ENCODE measurements around the gene ST14.

ST14 gene

GRCh38 chr11:130137999-130138398 is 21.6 kb upstream of the ST14 start:
- no peak for DNase-seq

DNA sequence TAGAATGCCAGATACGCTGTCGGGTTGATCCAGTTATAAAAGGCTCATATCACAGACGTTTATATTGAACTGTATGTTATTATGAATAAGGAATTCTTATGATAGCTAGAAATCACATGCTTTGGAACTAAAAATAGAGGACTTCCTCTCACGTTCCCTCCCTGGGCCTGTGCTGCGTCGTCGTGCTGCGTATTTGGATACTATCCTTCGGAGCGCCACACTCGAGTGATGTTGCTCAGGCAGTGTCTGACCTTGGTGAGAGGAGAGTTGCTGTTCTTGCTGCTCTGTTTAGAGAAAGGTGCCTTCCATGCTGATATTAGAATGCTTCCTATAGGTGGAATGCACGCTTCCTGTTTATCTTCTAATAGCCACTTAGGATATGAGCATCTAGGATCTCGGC is 20.2 kb upstream of the ST14 start:
- no peak for DNase-seq

DNA sequence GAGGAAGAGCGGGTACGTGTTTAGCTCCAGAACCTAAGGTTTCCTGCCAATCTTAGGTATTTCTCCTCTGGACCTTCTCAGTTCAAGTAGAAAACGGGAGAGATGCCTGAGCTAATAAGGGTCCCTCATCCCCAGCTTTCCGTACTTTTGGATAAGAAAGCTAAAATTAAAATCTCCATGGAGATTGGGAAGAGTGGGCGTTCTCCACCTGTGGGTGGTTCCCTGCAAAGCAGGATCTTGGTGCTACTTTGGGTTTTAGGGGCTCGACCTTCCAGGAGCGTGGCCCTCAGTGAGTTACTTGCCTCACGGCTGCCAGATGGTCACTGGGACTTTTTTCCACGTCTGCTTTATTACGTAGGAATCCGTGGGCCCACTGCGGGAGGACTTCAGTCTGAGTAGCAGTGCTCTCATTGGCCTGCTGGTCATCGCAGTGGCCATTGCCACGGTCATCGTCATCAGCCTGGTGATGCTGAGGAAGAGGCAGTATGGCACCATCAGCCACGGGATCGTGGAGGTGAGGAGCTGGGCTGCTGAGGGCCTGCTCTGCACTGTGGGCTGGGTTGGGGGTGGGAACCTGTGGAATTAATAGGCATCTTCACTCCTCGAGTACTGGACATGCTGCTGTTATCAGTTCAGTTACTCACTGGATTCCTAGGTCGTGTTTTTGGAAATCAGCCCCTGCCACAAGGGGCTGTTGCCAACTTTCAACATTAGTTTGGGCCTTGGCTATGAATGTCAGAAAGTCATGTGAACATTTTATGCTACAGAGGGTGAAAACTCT is 17.8 kb upstream of the ST14 start:
- DNase-seq: no peak

- no peak for DNase-seq
Measured at GRCh38 chr11:130144141-130144540, 15.4 kb upstream of the ST14 start.

GRCh38 chr11:130144861-130145281 is 14.7 kb upstream of the ST14 start:
- DNase-seq: no peak

GRCh38 chr11:130145311-130145812 is 14.2 kb upstream of the ST14 start:
- DNase-seq: no peak

DNA sequence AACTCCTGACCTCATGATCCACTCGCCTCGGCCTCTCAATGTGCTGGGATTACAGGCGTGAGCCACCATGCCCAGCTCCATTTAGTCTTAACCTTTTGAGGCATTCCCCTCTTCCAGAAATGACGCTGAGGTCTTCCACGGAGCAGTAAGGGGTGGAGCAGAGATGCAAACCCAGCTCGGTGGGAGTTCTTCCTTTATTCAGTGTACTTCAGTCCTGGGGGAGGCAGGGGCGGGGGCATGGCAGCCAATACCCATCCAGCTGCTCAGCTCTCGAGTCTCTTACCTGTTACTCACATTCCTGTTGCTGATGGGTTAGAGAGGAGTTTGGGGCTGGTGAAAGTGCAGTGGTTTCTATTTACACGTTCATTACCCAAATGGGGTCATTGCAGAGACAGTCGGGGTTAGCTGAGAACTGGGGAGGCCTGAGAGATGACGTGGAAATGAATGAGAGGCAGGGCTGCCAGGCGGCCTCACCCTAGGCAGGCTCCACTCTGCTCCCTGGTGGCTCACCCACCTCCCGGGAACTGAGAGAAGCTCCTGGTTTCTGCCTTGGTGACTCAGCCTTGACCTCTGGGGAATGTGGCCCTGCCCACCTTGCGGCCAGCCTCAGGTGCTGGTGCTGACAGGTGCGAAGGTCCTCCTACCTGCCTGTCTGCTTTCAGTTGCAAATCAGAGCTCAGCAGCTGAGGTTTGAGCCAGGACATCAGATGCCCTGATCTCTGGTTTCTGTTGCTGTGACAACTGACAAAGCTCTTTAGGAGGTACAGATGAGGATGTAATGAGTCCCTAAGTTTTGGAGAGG is 13.4 kb upstream of the ST14 start:
- DNase-seq: no peak

DNA sequence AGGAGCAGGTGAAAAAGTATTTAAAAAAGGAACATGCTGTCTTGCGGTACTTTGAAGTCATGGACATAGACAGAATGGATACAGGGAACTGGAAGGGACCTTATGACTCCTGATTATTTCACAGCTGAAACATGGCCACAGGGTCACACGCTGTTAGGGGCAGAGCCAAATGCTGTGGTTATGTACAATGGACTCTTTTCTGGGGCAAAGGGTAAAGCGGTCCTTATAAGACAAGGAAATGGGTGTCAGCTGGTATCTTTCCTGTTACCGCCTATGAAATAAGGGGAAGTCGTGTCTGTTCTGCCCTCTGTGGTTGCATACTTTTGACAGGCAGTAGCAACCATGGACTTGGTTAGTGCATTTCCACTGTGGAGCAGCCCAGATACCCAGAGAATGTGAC is 12.8 kb upstream of the ST14 start:
- peak; percentile 100 for DNase-seq

DNA sequence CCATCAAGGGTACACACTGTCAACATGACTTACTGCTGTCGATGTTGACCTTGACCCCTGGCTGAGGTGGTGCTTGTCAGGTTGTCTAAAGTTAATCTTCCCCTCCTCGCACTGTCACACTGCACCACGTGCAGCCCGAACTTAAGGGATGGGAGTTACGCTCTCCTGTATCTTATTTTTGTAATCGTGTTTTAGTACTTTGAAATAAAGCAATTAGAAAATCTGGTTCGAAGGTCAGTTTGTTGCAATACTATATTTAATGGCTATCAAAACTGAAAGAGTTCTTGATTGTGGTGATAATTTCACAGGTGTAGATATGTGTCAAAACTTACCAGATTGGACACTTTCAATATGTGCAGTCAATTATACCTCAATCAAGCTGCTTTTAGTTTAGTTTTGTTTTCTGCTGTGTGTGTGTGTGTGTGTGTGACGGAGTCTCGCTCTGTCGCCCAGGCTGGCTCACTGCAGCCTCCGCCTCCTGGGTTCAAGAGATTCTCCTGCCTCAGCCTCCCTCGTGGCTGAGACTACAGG is 10.7 kb upstream of the ST14 start:
- DNase-seq: no peak

GRCh38 chr11:130150790-130151189 is 8.8 kb upstream of the ST14 start:
- no peak for DNase-seq

GRCh38 chr11:130151196-130151595 is 8.4 kb upstream of the ST14 start:
- DNase-seq: no peak

DNA sequence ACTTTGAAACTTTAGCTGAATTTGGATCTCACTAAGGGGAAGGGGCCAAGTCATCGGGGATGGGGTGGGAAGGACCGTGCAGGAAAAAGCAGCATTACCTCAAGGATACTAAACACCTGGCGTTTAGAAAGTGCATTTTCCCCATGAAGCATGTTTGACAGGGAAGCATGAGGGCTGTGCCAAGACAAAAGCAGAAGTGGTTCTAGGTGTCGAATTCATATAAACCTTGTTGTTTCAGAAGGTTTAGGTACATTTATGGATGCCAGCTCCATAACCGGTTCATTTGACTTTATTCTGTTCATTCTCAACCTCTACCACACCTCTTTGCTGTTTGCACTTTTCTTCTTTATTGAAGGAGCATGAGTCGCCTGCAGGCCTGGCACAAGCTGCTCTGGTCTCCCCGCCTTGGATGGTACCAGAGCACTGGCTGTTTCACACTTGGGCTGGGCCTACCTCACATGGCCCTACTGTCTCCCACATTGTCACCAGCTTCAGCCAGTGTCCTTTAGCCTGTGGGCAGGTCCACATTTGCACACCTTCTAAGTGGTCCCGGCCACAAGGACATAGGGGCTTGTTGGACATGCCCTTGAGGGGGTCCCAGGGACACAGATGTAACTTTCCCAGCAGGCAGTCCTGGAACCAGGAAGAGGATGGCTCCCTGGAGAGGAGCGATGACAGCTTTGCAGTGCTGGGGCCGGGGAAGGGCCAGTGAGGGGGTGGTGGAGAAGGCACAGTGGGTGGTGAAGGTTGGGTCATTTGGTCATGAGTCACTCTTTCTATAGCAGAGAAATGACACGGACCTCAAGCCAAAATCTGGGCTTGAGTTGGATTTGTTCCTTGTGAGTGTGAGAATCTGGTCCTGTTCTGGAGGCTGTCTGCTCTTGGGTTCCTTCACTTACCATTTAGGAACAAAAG is 3.2 kb upstream of the ST14 start:
- no peak for DNase-seq

DNA sequence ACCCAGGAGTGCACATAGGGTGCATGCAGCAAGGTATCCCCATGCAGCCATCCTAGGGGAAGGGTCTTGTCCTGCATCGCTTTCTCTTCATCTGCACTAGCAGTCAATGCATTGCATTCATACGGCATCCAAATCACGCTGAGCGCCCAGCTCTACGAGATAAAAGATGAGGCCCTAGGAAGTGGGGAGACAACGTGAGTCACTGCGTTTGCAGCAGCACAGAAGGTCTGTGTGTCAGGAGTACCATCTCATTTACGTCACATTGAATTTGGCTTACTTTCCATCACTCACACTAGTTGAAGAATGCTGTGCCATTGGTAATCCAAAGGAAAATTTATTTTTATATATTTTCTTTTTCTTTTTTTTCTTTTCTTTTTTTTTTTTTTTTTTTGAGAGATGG is 2.5 kb upstream of the ST14 start:
- DNase-seq: no peak

DNA sequence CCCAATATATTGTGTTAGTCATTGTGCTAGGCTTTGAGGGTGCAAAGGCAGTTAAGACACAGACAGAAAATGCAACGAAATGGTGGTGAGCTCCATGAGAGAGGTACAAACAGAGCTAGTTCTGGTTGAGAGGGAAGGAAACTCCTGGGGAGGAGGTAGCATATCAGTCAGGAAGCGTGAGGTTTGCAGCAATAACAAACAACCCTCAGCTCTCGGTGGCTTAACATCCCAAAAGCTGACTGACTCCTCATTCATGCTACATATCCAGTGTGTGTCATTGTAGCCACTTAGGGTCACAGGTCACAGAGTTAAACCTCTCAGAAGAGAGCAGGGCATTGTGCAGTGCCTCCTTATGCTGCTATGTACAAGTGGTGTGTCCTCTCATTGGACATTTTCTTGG is 1.7 kb upstream of the ST14 start:
- no peak for DNase-seq

GRCh38 chr11:130159139-130159538 is 443 bp upstream of the ST14 start:
- no peak for DNase-seq

GRCh38 chr11:130160498-130161155 is 1.0 kb downstream of the ST14 start:
- no peak for DNase-seq

GRCh38 chr11:130161441-130162145 is 2.0 kb downstream of the ST14 start:
- DNase-seq: no peak

- DNase-seq: peak; percentile 98
Measured at GRCh38 chr11:130162733-130163132, 3.2 kb downstream of the ST14 start.

DNA sequence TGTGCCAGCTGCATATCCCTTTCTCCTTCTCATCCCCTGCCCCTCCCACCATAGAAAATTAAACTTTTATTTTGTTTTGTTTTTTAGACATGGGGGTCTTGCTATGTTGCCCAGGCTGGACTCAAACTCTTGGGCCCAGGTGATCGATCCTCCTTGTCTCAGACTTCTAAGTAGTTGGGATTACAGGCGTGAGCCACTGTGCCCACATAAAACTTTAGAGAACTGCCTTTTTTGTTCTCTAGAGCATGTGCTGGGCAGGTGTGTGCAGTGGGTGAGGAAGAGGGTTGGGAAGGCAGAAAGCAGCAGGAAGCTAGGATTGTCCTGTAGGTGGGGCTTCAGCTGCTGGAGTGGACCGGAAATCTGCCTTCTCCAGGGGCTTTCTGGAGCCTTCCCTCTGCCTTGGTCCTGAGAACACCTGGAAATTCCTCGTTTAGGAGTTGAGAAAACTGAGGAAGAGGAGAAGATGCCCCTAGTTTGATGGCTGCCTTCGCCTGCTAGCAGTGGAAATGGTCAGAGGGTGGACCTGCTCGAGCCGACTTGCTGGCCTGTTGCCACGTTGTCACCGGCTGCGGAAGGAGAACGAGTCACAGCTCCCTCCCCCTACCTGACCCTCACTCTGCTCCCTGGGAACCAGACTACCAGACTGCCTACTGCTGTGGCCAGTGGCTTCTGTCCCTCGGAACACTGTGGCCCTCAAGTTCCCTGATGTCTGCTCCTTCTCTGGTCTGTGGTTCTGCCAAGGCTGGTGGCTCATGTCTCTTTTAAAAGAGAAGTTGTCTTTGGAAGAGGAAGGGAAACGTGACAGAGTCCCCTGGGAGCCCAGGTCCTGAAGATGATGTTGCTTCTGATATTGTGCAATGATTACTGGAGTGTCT is 4.0 kb downstream of the ST14 start:
- peak; percentile 79 for DNase-seq

DNA sequence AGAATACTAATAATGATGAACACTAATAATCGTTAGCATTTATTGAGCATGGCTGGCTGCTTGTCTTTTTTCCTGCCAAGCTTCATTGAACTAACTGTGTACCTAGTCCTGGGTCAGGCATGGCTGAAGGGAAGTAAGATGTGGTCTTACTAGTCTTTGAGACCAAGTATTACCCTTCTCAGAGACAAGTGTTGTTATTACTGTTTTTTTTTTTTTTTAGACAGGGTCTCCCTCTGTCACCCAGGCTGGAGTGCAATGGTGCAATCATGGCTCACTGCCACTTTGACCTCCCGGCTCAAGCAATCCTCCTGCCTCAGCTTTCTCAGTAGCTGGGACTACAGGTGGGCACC is 4.6 kb downstream of the ST14 start:
- no peak for DNase-seq

All from GF-D8 (cell line).